HepG2 (cell line): ENCODE measurements around the gene RASL10B. TPM values are rescaled to one million over a fixed set of nuclear protein-coding genes. Genes with fewer than 3 reads are reported as not detected.

ENCODE experiments used
- ATAC-seq: fragments of 200-7000 bp; cut with Tn5 transposase; 3 replicates; pipeline ENCODE4 v1.9.1; 2020; ENCODE audit warnings: mild to moderate bottlenecking, moderate library complexity
- BruUV-seq: library from RNA; stranded (reverse); fragments of 400-500 nt; replicated peaks from 2 replicates; lab custom pipeline; 2021; lab: Mats Ljungman, UMichigan
- CTCF ChIA-PET: fragments of 300-600 bp; formaldehyde crosslinking; extraction: SDS; loops from one replicate; lab custom pipeline; 2021; ENCODE audit warnings: low total read pairs, inconsistent platforms, low intra/inter-chr PET ratio; lab: Yijun Ruan, JAX
- POLR2A ChIA-PET: fragments of 350-600 bp; sonication (Branson Sonifier 250); formaldehyde crosslinking; loops from one replicate; lab custom pipeline; 2020; ENCODE audit warnings: antibody characterized with exemption, inconsistent platforms; lab: Yijun Ruan, JAX
- DNase-seq: peaks from one replicate; pipeline ENCODE4 v3.0.0-alpha.2; 2015; ENCODE audit warnings: low spot score
- FAIRE-seq: peaks from 3 replicates; lab custom pipeline; 2011; peaks lifted over from hg19 to GRCh38; lab: Jason Lieb, UNC
- H2AFZ ChIP-seq: one replicate; pipeline ENCODE4 v1.6.1; 2011; ENCODE audit warnings: low read length, inconsistent platforms
- H3K27ac ChIP-seq: fragments of 300-600 bp; 3 replicates; pipeline ENCODE4 v1.8.0; 2011; ENCODE audit warnings: mixed run types, mild to moderate bottlenecking, mixed read lengths, low read length, inconsistent platforms; ENCODE audit not compliant: insufficient read depth; ENCODE audit errors: extremely low read length
- H3K27me3 ChIP-seq, 2 experiments: fragments of 200-600 bp in 1 of 2; 2 replicates in 1 of 2; 3 replicates in 1 of 2; pipeline versions ENCODE4 v1.6.0 to v1.8.0; 2011; ENCODE audit warnings: low read length in 2 of 2, mild to moderate bottlenecking in 2 of 2, moderate library complexity in 2 of 2, inconsistent platforms in 1 of 2; ENCODE audit not compliant: insufficient read depth in 2 of 2, control insufficient read depth in 1 of 2
- H3K36me3 ChIP-seq, 2 experiments: fragments of 200-600 bp in 1 of 2; replicated peaks in 1 of 2; 2 replicates in 1 of 2; 3 replicates in 1 of 2; pipeline versions ENCODE4 v1.5.1 to v1.8.0; 2011; ENCODE audit warnings: low read length in 2 of 2, inconsistent platforms in 1 of 2; ENCODE audit not compliant: insufficient read depth in 2 of 2, control insufficient read depth in 1 of 2
- H3K4me1 ChIP-seq: 2 replicates; pipeline ENCODE4 v1.5.1; 2012; ENCODE audit warnings: low read length, inconsistent platforms; ENCODE audit not compliant: insufficient read depth
- H3K4me2 ChIP-seq: 2 replicates; pipeline ENCODE4 v1.6.0; 2011; ENCODE audit warnings: low read depth, low read length, inconsistent platforms
- H3K4me3 ChIP-seq, 3 experiments: fragments of 200-600 bp in 1 of 3; sonication (generic), shearing (Covaris generic) in 1 of 3; replicated peaks in 1 of 3; 2 replicates each; pipeline ENCODE4 v1.5.1; 2011 to 2016; ENCODE audit warnings: low read length in 3 of 3, inconsistent platforms in 2 of 3, low read depth in 2 of 3, mild to moderate bottlenecking in 2 of 3, control low read depth in 1 of 3, mixed read lengths in 1 of 3; ENCODE audit not compliant: insufficient read depth in 1 of 3
- H3K79me2 ChIP-seq: one replicate; pipeline ENCODE4 v1.6.1; 2011; ENCODE audit warnings: low read length, inconsistent platforms; ENCODE audit not compliant: insufficient read depth
- H3K9ac ChIP-seq: 2 replicates; pipeline ENCODE4 v1.6.0; 2011; ENCODE audit warnings: mild to moderate bottlenecking, low read depth, low read length, inconsistent platforms; ENCODE audit not compliant: insufficient read depth
- H3K9me3 ChIP-seq: 2 replicates; pipeline ENCODE4 v1.5.1; 2012; ENCODE audit warnings: mild to moderate bottlenecking, low read length
- H4K20me1 ChIP-seq: 2 replicates; pipeline ENCODE4 v1.6.0; 2011; ENCODE audit warnings: inconsistent platforms, mild to moderate bottlenecking, low read length, moderate library complexity; ENCODE audit not compliant: insufficient read depth
- CEBPB ChIP-seq: IDR thresholded peaks from 2 replicates; pipeline ENCODE4 v1.6.1; 2011; ENCODE audit warnings: low read depth, low read length, improper control_type of control experiment, borderline replicate concordance
- CREB1 ChIP-seq, 2 experiments: fragments of 450-650 bp in 1 of 2; IDR thresholded peaks; 2 replicates each; pipeline ENCODE4 v1.6.1; 2016 to 2017; ENCODE audit warnings: control low read depth in 1 of 2, mild to moderate bottlenecking in 1 of 2, missing compliant biosample characterization in 1 of 2, missing genetic modification characterization in 1 of 2
- GATAD2A ChIP-seq: IDR thresholded peaks from 2 replicates; pipeline ENCODE4 v1.6.1; 2016
- MEIS2 ChIP-seq: sonication (generic); formaldehyde crosslinking; IDR thresholded peaks from 2 replicates; pipeline ENCODE4 v1.9.0; 2021; ENCODE audit warnings: mild to moderate bottlenecking, missing genetic modification reagents
- NCOA2 ChIP-seq: sonication (generic); formaldehyde crosslinking; IDR thresholded peaks from 2 replicates; pipeline ENCODE4 v1.8.0; 2022; ENCODE audit warnings: inconsistent platforms
- ZNF660 ChIP-seq: sonication (generic); formaldehyde crosslinking; IDR thresholded peaks from 2 replicates; pipeline ENCODE4 v1.5.1; 2020; ENCODE audit warnings: mild to moderate bottlenecking, low read depth, missing genetic modification reagents, borderline replicate concordance
- ZSCAN20 ChIP-seq: sonication (generic); formaldehyde crosslinking; IDR thresholded peaks from 2 replicates; pipeline ENCODE4 v1.4.0; 2020; ENCODE audit warnings: missing genetic modification reagents, mild to moderate bottlenecking, borderline replicate concordance
- WGBS: methylation state at CpG from one replicate; pipeline ENCODE4 v1.1.6; 2017; ENCODE audit warnings: low lambda C conversion rate; 5-methylcytosine and 5-hydroxymethylcytosine counted together
- in situ Hi-C: cut with HindIII; loops from 2 replicates; pipeline ENCODE4 v1.10.0; 2017; ENCODE audit warnings: low pct_unique_long_range_greater_than_20kb; ENCODE audit not compliant: extremely low pct_ligation_motif_present
- intact Hi-C: fragments of 100-400 bp; cut with micrococcal nuclease; formaldehyde crosslinking; loops from one replicate; pipeline ENCODE4 v1.10.0; 2022; ENCODE audit not compliant: unreplicated experiment
- polyA plus RNA-seq, 8 experiments: library from polyadenylated mRNA; depleted of rRNA in 3 of 8; stranded (reverse) in 7 of 8; unstranded in 1 of 8; fragments of >200 nt; fragmentation: Illumina TruSeq in 4 of 8; extraction: Trizol in 4 of 8; gene quantifications; 2 replicates each; pipeline versions ENCODE4 v1.2.1 to v1.2.3, GENCODE V29; 2011 to 2016; ENCODE audit warnings: low read depth in 4 of 8, missing spikeins in 1 of 8, mixed read lengths in 1 of 8; ENCODE audit not compliant: insufficient read depth in 1 of 8
- total RNA-seq, 5 experiments: library from RNA; depleted of rRNA; stranded (reverse); fragments of >200 nt; fragmentation: Illumina TruSeq; extraction: Trizol; gene quantifications; 2 replicates each; pipeline ENCODE4 v1.2.3, GENCODE V29; 2016; ENCODE audit warnings: low read depth in 1 of 5
- TF ChIP-seq, protein P1 (sequence below): sonication (generic); formaldehyde crosslinking; IDR thresholded peaks from 2 replicates; pipeline ENCODE4 v1.4.0; 2020; ENCODE audit warnings: missing genetic modification reagents
- TF ChIP-seq, protein P2 (sequence below): sonication (generic); formaldehyde crosslinking; IDR thresholded peaks from 2 replicates; pipeline ENCODE4 v1.8.1; 2023; ENCODE audit warnings: missing genetic modification reagents, inconsistent platforms, borderline replicate concordance
- TF ChIP-seq, protein P3 (sequence below): sonication (generic); formaldehyde crosslinking; IDR thresholded peaks from 2 replicates; pipeline ENCODE4 v1.5.0; 2020; ENCODE audit warnings: missing genetic modification reagents
- TF ChIP-seq, protein P4 (sequence below): IDR thresholded peaks from 2 replicates; pipeline ENCODE4 v1.6.1; 2016; ENCODE audit warnings: low read depth
- TF ChIP-seq, protein P5 (sequence below): sonication (generic); formaldehyde crosslinking; IDR thresholded peaks from 2 replicates; pipeline ENCODE4 v1.5.0; 2020; ENCODE audit warnings: missing genetic modification reagents, mild to moderate bottlenecking, borderline replicate concordance
- TF ChIP-seq, protein P6 (sequence below): sonication (generic); formaldehyde crosslinking; IDR thresholded peaks from 2 replicates; pipeline ENCODE4 v1.4.0; 2020; ENCODE audit warnings: mild to moderate bottlenecking, missing genetic modification reagents

RASL10B gene
- total and polyA plus RNA-seq, 2 of the 13 experiments (the other 11 are each of a cell fraction or from before 2014, with no cell fraction given): 8.8 to 11.0 TPM

DNA sequence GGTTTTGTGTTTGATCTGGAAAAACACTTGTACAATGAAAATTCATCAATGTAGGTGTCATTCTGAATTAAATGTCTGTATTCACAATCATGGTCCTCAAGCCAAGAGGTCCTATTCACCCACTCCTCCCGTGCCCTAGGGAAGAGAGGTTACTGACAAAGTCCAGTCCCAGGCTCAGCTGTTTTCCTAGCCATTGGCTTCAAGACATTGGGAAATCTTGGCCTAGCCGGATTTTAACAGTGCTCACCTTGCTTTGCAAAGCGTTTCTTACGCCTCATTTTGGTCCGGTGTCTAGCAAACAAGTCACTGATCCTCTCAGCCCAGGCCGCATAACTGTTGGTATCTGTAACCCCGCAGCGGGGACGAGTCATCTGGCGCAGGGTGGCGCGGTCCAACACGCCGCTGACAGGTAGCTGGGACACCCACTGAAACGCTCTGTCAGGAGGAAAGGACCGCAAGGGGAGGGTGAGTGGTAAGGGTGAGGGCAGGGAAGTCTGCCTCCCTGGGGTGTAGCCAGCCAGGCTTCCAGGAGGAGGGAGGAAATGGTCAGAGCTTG, 47.3 kb downstream of the RASL10B start:
- Histone ChIP-seq H2AFZ (no peak overlapping the region), H3K9me3 (no peaks in the 10 kb centered on the region), H3K4me3 (no peak overlapping the region), H3K27ac (no peak overlapping the region), H3K9ac (no peak overlapping the region), H3K27me3 (peaks cover 0 to 43% of the 10 kb centered on the region in 2 experiments; a peak in 4 of 5 replicates), H4K20me1 (no peaks in the 10 kb centered on the region), H3K4me2 (no peak overlapping the region), H3K36me3 (no peaks in the 10 kb centered on the region), H3K79me2 (no peaks in the 10 kb centered on the region), H3K4me1 (peaks cover 6% of the 10 kb centered on the region)
- ChIA-PET POLR2A (no interaction called here), CTCF (no interaction called here)
- intact Hi-C loops: no loop called here
- in situ Hi-C loops: no loop called here
- no TSS peak for BruUV-seq
- DNase-seq: no peak
- 65% methylated on average over 15 of the region's 16 CpGs for WGBS
- no peak for ATAC-seq
- no peak for FAIRE-seq
- TF ChIP-seq ZSCAN20 (CRISPR knock-in tag) (no peak), CREB1 (IDR thresholded peaks at IDR 0.05) (no peak), CREB1 (CRISPR knock-in tag; IDR thresholded peaks at IDR 0.05) (no peak), NCOA2 (CRISPR knock-in tag) (no peak), ZNF660 (CRISPR knock-in tag) (no peak), CEBPB (no peak), MEIS2 (CRISPR knock-in tag) (no peak), GATAD2A (no peak)
- TF ChIP-seq, protein P1, sequence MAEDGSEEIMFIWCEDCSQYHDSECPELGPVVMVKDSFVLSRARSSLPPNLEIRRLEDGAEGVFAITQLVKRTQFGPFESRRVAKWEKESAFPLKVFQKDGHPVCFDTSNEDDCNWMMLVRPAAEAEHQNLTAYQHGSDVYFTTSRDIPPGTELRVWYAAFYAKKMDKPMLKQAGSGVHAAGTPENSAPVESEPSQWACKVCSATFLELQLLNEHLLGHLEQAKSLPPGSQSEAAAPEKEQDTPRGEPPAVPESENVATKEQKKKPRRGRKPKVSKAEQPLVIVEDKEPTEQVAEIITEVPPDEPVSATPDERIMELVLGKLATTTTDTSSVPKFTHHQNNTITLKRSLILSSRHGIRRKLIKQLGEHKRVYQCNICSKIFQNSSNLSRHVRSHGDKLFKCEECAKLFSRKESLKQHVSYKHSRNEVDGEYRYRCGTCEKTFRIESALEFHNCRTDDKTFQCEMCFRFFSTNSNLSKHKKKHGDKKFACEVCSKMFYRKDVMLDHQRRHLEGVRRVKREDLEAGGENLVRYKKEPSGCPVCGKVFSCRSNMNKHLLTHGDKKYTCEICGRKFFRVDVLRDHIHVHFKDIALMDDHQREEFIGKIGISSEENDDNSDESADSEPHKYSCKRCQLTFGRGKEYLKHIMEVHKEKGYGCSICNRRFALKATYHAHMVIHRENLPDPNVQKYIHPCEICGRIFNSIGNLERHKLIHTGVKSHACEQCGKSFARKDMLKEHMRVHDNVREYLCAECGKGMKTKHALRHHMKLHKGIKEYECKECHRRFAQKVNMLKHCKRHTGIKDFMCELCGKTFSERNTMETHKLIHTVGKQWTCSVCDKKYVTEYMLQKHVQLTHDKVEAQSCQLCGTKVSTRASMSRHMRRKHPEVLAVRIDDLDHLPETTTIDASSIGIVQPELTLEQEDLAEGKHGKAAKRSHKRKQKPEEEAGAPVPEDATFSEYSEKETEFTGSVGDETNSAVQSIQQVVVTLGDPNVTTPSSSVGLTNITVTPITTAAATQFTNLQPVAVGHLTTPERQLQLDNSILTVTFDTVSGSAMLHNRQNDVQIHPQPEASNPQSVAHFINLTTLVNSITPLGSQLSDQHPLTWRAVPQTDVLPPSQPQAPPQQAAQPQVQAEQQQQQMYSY (CRISPR knock-in tag): no peak
- TF ChIP-seq, protein P2, sequence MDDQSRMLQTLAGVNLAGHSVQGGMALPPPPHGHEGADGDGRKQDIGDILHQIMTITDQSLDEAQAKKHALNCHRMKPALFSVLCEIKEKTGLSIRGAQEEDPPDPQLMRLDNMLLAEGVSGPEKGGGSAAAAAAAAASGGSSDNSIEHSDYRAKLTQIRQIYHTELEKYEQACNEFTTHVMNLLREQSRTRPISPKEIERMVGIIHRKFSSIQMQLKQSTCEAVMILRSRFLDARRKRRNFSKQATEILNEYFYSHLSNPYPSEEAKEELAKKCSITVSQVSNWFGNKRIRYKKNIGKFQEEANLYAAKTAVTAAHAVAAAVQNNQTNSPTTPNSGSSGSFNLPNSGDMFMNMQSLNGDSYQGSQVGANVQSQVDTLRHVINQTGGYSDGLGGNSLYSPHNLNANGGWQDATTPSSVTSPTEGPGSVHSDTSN (CRISPR knock-in tag): no peak
- TF ChIP-seq, protein P3, sequence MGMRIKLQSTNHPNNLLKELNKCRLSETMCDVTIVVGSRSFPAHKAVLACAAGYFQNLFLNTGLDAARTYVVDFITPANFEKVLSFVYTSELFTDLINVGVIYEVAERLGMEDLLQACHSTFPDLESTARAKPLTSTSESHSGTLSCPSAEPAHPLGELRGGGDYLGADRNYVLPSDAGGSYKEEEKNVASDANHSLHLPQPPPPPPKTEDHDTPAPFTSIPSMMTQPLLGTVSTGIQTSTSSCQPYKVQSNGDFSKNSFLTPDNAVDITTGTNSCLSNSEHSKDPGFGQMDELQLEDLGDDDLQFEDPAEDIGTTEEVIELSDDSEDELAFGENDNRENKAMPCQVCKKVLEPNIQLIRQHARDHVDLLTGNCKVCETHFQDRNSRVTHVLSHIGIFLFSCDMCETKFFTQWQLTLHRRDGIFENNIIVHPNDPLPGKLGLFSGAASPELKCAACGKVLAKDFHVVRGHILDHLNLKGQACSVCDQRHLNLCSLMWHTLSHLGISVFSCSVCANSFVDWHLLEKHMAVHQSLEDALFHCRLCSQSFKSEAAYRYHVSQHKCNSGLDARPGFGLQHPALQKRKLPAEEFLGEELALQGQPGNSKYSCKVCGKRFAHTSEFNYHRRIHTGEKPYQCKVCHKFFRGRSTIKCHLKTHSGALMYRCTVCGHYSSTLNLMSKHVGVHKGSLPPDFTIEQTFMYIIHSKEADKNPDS (CRISPR knock-in tag): no peak
- TF ChIP-seq, protein P4, sequence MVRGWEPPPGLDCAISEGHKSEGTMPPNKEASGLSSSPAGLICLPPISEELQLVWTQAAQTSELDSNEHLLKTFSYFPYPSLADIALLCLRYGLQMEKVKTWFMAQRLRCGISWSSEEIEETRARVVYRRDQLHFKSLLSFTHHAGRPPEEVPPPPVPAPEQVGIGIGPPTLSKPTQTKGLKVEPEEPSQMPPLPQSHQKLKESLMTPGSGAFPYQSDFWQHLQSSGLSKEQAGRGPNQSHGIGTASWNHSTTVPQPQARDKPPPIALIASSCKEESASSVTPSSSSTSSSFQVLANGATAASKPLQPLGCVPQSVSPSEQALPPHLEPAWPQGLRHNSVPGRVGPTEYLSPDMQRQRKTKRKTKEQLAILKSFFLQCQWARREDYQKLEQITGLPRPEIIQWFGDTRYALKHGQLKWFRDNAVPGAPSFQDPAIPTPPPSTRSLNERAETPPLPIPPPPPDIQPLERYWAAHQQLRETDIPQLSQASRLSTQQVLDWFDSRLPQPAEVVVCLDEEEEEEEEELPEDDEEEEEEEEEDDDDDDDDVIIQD (CRISPR knock-in tag): no peak
- TF ChIP-seq, protein P5, sequence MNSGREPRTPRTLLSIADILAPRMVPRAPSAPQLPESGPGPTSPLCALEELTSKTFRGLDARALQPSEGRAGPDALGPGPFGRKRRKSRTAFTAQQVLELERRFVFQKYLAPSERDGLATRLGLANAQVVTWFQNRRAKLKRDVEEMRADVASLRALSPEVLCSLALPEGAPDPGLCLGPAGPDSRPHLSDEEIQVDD (CRISPR knock-in tag): no peak
- TF ChIP-seq, protein P6, sequence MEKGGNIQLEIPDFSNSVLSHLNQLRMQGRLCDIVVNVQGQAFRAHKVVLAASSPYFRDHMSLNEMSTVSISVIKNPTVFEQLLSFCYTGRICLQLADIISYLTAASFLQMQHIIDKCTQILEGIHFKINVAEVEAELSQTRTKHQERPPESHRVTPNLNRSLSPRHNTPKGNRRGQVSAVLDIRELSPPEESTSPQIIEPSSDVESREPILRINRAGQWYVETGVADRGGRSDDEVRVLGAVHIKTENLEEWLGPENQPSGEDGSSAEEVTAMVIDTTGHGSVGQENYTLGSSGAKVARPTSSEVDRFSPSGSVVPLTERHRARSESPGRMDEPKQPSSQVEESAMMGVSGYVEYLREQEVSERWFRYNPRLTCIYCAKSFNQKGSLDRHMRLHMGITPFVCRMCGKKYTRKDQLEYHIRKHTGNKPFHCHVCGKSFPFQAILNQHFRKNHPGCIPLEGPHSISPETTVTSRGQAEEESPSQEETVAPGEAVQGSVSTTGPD (CRISPR knock-in tag): no peak
